ENCODE results near the gene C10orf62. TPM values are rescaled to one million over a fixed set of nuclear protein-coding genes. Genes with fewer than 3 reads are reported as not detected.

Gene C10orf62
- total and polyA plus RNA-seq, 2 of the 8 experiments (the other 6 are each of a cell fraction or from before 2014, with no cell fraction given): 0.05 TPM; not detected in 1

DNA sequence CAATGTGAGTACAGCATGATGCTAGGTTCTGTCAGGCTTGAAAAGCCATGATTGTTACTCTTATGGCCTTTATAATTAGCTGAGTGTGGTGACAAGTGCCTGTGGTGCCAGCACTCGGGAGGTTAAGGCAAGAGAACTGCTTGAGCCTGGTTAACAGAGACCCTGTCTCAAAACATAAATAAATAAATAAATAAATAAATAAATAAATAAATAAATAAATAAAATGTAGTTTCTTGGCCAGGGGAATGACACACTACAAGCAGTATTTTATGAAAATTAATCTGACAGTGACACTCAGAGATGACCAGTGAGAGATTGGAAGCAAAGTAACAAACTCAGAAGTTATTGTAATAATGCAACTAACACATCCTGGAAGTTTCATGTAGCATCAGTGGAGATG is 46.1 kb downstream of the C10orf62 start:
- FAIRE-seq: no peak
- Histone ChIP-seq H3K18ac (ENCODE audit: extremely low read depth, low read length) (no peak overlapping the region), H3K27ac (ENCODE audit: low read depth, low read length) (no peak overlapping the region), H3K56ac (replicated peaks; ENCODE audit: insufficient read length, low read depth, low read length) (no peak overlapping the region), H3K79me1 (ENCODE audit: low read depth, low read length) (no peaks in the 10 kb centered on the region), H3K23me2 (ENCODE audit: low read depth, low read length) (no peaks in the 10 kb centered on the region; the same call in 1 of the 2 replicates), H4K5ac (ENCODE audit: insufficient read length, low read depth, low read length) (no peak overlapping the region), H2BK5ac (ENCODE audit: low read depth, low read length) (no peak overlapping the region), H4K8ac (ENCODE audit: extremely low read depth, insufficient read depth, low read length) (no peak overlapping the region), H2AFZ (ENCODE audit: low read length) (no peak overlapping the region), H3K36me3 (ENCODE audit: control insufficient read depth in 2 of 4, insufficient read depth in 4 of 4, low read length in 3 of 4) (no peaks in the 10 kb centered on the region), H3K4me2 (ENCODE audit: insufficient read depth in 1 of 2, low read depth in 2 of 2, low read length in 2 of 2) (no peak overlapping the region), H2BK20ac (ENCODE audit: low read length) (no peak overlapping the region), H2BK15ac (ENCODE audit: low read length) (no peak overlapping the region), H3K4ac (replicated peaks; ENCODE audit: insufficient read length, low read depth, low read length) (no peak overlapping the region), H2AK5ac (ENCODE audit: low read depth, low read length) (no peak overlapping the region), H3K14ac (ENCODE audit: insufficient read length) (no peak overlapping the region), H3K4me3 (ENCODE audit: extremely low read depth in 1 of 4, insufficient read depth in 2 of 4, low read depth in 3 of 4, low read length in 4 of 4) (no peak overlapping the region), H3K9me3 (ENCODE audit: insufficient read depth in 2 of 2, low read depth in 1 of 2, low read length in 1 of 2) (no peaks in the 10 kb centered on the region), H4K20me1 (replicated peaks in 1 of 2; ENCODE audit: control insufficient read depth in 1 of 2, insufficient read depth in 2 of 2, low read length in 2 of 2) (no peaks in the 10 kb centered on the region), H3K23ac (ENCODE audit: insufficient read length) (no peak overlapping the region), H2BK120ac (replicated peaks; ENCODE audit: low read depth, low read length) (no peak overlapping the region), H2BK12ac (ENCODE audit: low read depth, low read length) (no peak overlapping the region), H3K9ac (replicated peaks in 1 of 4; ENCODE audit: extremely low read depth in 1 of 4, low read depth in 3 of 4, low read length in 3 of 4) (no peak overlapping the region), H3K27me3 (replicated peaks in 1 of 4; ENCODE audit: control insufficient read depth in 3 of 4, extremely low read depth in 1 of 4, insufficient read depth in 3 of 4, low read length in 3 of 4) (no peaks in the 10 kb centered on the region), H3K4me1 (replicated peaks in 1 of 4; ENCODE audit: control insufficient read depth in 3 of 4, insufficient read depth in 4 of 4, low read length in 3 of 4) (peaks cover 0 to 4% (median 1%) of the 10 kb centered on the region in 4 experiments; a peak in 2 of 7 replicates), H3K79me2 (ENCODE audit: control insufficient read depth in 1 of 2, insufficient read depth in 2 of 2, low read length in 2 of 2) (peaks cover 0 to 7% of the 10 kb centered on the region in 2 experiments; a peak in 2 of 4 replicates), H4K91ac (replicated peaks; ENCODE audit: insufficient read length, low read length) (no peak overlapping the region)
- POLR2A ChIA-PET (ENCODE audit: partially characterized antibody): interaction anchor here (1.7 kb wide), 1 partner anchor 202 kb away, joined by 4 read pairs; no protein-coding TSS in a partner anchor
- CTCF ChIA-PET (ENCODE audit: partially characterized antibody): no interaction called here
- DNase-seq (ENCODE audit: low read depth in 1 of 2, low spot score in 2 of 2): no peak
- TF ChIP-seq TCF12 (IDR thresholded peaks at IDR 0.05; ENCODE audit: low read depth, low read length) (no peak), TEAD4 (IDR thresholded peaks at IDR 0.05; ENCODE audit: low read depth, low read length) (no peak), SIRT6 (IDR thresholded peaks at IDR 0.05; ENCODE audit: low read length) (no peak)
- 80% methylated on average over 1 of the region's 1 CpG; no CpG with 5 or more reads in 1 of the 2 experiments for WGBS, 2 experiments (ENCODE audit: extremely low coverage in 1 of 2, insufficient coverage in 1 of 2, insufficient read length in 1 of 2, insufficient replicate concordance in 2 of 2, low coverage in 1 of 2, low lambda C conversion rate in 2 of 2, missing lambda C conversion rate in 1 of 2)
